Gastroesophageal sphincter (tissue), 3 donors: ENCODE results near the gene TRIM58.

ENCODE experiments used
- CTCF ChIP-seq, 4 experiments: fragments of 200-600 bp in 2 of 4; fragments of 450-650 bp in 2 of 4; sonication (generic) in 1 of 4; IDR thresholded peaks; one replicate each; pipeline ENCODE4 v1.5.1; 2017 to 2019; ENCODE audit warnings: antibody characterized with exemption in 4 of 4, mild to moderate bottlenecking in 2 of 4, moderate library complexity in 2 of 4
- EP300 ChIP-seq: sonication (generic); formaldehyde crosslinking; IDR thresholded peaks from one replicate; pipeline ENCODE4 v1.6.1; 2017; ENCODE audit warnings: antibody characterized with exemption, mild to moderate bottlenecking
- POLR2A ChIP-seq, 2 donors: fragments of 450-650 bp; IDR thresholded peaks; one replicate each; pipeline ENCODE4 v1.6.1; 2017; ENCODE audit warnings: antibody characterized with exemption in 2 of 2, mild to moderate bottlenecking in 2 of 2, moderate library complexity in 1 of 2
- POLR2AphosphoS5 ChIP-seq: sonication (generic); formaldehyde crosslinking; IDR thresholded peaks from one replicate; pipeline ENCODE4 v1.6.1; 2017; ENCODE audit warnings: antibody characterized with exemption

DNA sequence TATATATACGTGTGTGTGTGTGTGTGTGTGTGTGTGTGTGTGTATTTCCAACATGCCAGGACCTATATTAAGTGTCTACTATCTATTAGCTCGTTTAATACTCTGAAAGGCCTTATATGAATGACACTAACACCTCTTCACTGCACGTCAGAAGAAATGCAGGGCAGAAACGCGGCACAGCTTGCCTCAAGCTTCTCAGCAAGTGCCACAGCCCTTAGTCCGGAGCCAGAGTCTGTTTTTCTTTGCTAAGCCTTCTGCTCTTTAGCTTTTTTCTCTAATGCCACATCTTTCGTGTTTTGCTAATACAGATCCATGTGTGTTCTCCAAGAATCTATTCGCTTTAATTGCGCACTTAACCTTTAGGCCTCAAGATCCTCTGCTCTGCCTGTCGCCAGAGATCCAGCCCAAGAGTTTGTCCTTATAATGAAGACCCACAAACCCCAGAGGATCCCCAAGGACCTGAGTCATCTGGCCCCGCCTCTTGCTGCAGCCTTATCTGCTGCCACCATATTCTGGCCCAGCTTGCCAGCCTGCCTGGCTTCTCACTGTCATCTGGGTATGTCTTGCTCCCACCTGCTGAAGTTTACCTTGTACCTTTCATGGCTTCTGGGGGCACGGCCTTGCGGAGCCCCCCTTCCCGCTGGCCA is 2.0 kb upstream of the TRIM58 start:
- TF ChIP-seq EP300 (no peak), POLR2A (IDR thresholded peaks at IDR 0.05) (no peak), CTCF (IDR thresholded peaks at IDR 0.05) (no peak), POLR2AphosphoS5 (no peak)
